Vagina (tissue), 2 donors: ENCODE results near the gene LITAF.

Source experiments
- POLR2AphosphoS5 ChIP-seq, 2 donors: sonication (generic); formaldehyde crosslinking; IDR thresholded peaks; one replicate each; pipeline ENCODE4 v1.9.0; 2017; ENCODE audit warnings: antibody characterized with exemption in 2 of 2, mild to moderate bottlenecking in 2 of 2, low read depth in 1 of 2; ENCODE audit not compliant: insufficient read depth in 1 of 2
- TF ChIP-seq, protein P1 (sequence below), 3 experiments: fragments of 450-650 bp in 2 of 3; fragments of 200-600 bp in 1 of 3; sonication (generic) in 1 of 3; IDR thresholded peaks; one replicate each; pipeline ENCODE4 v1.5.1; 2017 to 2019; ENCODE audit warnings: antibody characterized with exemption in 3 of 3, mild to moderate bottlenecking in 2 of 3, moderate library complexity in 2 of 3

DNA sequence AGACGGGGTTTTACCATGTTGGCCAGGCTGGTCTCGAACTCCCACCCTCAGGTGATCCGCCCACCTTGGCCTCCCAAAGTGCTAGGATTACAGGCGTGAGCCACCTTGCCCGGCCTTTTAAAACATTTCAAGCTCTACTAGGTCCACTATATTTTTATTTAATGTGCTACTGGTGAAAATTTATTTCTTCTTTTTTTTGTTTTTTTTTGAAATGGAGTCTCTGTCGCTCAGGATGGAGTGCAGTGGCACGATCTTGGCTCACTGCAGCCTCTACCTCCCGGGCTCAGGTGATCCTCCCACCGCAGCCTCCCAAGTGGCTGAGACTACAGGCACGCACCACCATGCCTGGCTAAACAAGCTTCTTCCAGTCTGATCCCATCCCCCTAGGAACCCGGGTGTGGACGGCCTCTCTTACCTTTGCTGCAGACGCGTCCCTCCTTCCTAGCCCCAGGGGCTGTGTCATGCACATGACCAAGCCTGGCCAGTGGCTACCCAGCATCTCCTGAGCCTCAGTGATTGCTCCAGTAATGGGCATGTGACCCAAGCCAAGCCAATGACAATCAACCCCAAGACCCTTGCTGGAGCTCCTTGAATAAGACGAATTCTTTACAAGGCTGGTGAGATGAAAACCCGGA is 40.1 kb upstream of the LITAF start:
- TF ChIP-seq, protein P1, sequence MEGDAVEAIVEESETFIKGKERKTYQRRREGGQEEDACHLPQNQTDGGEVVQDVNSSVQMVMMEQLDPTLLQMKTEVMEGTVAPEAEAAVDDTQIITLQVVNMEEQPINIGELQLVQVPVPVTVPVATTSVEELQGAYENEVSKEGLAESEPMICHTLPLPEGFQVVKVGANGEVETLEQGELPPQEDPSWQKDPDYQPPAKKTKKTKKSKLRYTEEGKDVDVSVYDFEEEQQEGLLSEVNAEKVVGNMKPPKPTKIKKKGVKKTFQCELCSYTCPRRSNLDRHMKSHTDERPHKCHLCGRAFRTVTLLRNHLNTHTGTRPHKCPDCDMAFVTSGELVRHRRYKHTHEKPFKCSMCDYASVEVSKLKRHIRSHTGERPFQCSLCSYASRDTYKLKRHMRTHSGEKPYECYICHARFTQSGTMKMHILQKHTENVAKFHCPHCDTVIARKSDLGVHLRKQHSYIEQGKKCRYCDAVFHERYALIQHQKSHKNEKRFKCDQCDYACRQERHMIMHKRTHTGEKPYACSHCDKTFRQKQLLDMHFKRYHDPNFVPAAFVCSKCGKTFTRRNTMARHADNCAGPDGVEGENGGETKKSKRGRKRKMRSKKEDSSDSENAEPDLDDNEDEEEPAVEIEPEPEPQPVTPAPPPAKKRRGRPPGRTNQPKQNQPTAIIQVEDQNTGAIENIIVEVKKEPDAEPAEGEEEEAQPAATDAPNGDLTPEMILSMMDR (IDR thresholded peaks at IDR 0.05), result no peak
- no peak for TF ChIP-seq POLR2AphosphoS5 (IDR thresholded peaks at IDR 0.05; ENCODE audit: insufficient read depth in 1 of 2, low read depth in 1 of 2)
